Endothelial cell (in vitro differentiated cells): ENCODE data around the gene BNC2. TPM values are rescaled to one million over a fixed set of nuclear protein-coding genes. Genes with fewer than 3 reads are reported as not detected.

Source experiments
- DNase-seq: peaks from one replicate; pipeline ENCODE4 v3.0.0; 2021; ENCODE audit warnings: low spot score
- H3K27ac Mint-ChIP-seq: one replicate; pipeline ENCODE4 v1.8.0; 2021; ENCODE audit warnings: mixed read lengths, inconsistent platforms; ENCODE audit not compliant: unreplicated experiment
- H3K27me3 Mint-ChIP-seq: one replicate; pipeline ENCODE4 v1.8.0; 2021; ENCODE audit warnings: mild to moderate bottlenecking, moderate library complexity, mixed read lengths, inconsistent platforms; ENCODE audit not compliant: unreplicated experiment
- H3K36me3 Mint-ChIP-seq: one replicate; pipeline ENCODE4 v1.8.0; 2021; ENCODE audit warnings: mild to moderate bottlenecking, low read depth, mixed read lengths, inconsistent platforms; ENCODE audit not compliant: unreplicated experiment
- H3K4me1 Mint-ChIP-seq: one replicate; pipeline ENCODE4 v1.8.0; 2021; ENCODE audit warnings: mild to moderate bottlenecking, mixed read lengths, inconsistent platforms; ENCODE audit not compliant: unreplicated experiment
- H3K4me3 Mint-ChIP-seq: one replicate; pipeline ENCODE4 v1.8.0; 2021; ENCODE audit warnings: mild to moderate bottlenecking, mixed read lengths, inconsistent platforms; ENCODE audit not compliant: unreplicated experiment
- H3K9me3 Mint-ChIP-seq: one replicate; pipeline ENCODE4 v1.8.0; 2021; ENCODE audit warnings: mixed read lengths, inconsistent platforms; ENCODE audit not compliant: unreplicated experiment
- total RNA-seq: library from RNA; stranded (reverse); fragmentation: NEBNext Ultra II Directional; extraction: Animal tissue kit (Norgen Biotek cat#: 25700); gene quantifications from one replicate; pipeline ENCODE4 v1.2.1, GENCODE V29; 2021; ENCODE audit not compliant: unreplicated experiment
- TF ChIP-seq, protein P1 (sequence below): fragments of 200-600 bp; sonication (generic); IDR thresholded peaks from one replicate; pipeline ENCODE4 v1.5.0; 2021; ENCODE audit warnings: antibody characterized with exemption; ENCODE audit not compliant: unreplicated experiment

The BNC2 gene
- total RNA-seq, 1 donor from 2014 or later, result 20.1 TPM

DNA sequence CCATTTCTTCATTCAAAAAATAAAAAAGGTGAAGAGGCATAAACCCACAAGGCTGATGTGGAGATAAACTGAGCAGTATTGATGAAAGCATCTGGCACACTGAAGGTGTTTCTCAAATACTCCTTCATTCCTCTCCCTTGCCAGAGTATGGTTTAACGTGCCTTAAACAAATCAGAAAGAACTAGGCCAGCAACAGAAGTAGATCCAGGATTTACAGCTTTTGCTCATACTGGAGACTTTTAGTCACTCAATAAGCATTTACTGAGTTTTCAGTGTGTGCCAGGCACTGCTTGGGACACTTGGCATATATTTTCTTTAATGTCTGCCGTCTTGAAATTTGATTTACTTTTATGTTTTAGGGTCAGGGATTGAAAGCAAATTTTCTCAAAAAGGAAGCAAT is 53.0 kb downstream of the BNC2 start:
- no peak for DNase-seq
- Mint-ChIP-seq H3K27me3 (no peaks in the 10 kb centered on the region), H3K4me3 (no peak overlapping the region), H3K36me3 (no peaks in the 10 kb centered on the region), H3K9me3 (no peaks in the 10 kb centered on the region), H3K27ac (no peak overlapping the region), H3K4me1 (peaks cover 7% of the 10 kb centered on the region)
- TF ChIP-seq, protein P1, sequence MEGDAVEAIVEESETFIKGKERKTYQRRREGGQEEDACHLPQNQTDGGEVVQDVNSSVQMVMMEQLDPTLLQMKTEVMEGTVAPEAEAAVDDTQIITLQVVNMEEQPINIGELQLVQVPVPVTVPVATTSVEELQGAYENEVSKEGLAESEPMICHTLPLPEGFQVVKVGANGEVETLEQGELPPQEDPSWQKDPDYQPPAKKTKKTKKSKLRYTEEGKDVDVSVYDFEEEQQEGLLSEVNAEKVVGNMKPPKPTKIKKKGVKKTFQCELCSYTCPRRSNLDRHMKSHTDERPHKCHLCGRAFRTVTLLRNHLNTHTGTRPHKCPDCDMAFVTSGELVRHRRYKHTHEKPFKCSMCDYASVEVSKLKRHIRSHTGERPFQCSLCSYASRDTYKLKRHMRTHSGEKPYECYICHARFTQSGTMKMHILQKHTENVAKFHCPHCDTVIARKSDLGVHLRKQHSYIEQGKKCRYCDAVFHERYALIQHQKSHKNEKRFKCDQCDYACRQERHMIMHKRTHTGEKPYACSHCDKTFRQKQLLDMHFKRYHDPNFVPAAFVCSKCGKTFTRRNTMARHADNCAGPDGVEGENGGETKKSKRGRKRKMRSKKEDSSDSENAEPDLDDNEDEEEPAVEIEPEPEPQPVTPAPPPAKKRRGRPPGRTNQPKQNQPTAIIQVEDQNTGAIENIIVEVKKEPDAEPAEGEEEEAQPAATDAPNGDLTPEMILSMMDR, result no peak

DNA sequence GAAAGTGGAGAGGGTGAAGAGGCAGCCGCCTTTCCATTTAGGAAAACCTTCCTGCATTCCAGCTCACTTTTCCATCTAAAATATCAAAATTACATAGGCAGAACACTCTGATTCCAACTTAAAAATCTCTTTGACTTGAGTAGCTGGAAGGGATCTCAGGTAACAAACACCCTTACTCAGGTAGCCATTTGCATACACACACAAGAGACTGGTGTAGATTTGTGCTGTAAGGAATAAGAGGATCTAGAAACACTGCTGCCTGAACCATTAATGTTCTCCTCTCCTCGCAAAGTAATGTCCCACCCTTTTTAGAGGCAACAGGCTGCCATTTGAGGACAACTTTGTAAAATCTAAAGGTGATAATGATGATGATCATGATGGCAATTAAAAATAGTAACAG is 53.5 kb downstream of the BNC2 start:
- TF ChIP-seq, protein P1, result no peak
- H3K9me3 Mint-ChIP-seq, result no peaks in the 10 kb centered on the region
- H3K4me1 Mint-ChIP-seq, result peaks cover 7% of the 10 kb centered on the region
- no peaks in the 10 kb centered on the region for H3K27me3 Mint-ChIP-seq
- DNase-seq, result no peak
- no peak overlapping the region for H3K4me3 Mint-ChIP-seq
- H3K27ac Mint-ChIP-seq, result no peak overlapping the region
- no peaks in the 10 kb centered on the region for H3K36me3 Mint-ChIP-seq

DNA sequence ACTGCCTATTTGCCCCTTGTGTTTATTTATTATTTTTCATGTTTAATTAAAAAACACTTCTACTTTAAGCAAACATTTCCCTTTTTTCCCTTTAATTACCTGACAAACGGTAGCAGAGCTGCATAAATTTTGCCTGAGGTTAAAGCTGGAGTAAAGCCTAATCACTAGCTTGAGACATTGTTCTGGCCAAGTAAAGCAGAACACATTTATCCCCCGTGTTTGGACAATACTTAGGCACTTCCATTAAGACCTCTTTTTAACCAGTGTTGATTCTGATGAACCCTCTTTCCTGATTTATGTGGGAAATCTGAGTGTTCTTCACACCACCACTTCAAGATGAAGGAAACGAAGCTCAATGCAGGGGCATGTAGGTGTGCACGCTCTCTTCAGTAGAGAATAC is 54.5 kb downstream of the BNC2 start:
- no peaks in the 10 kb centered on the region for H3K36me3 Mint-ChIP-seq
- H3K27ac Mint-ChIP-seq, result no peak overlapping the region
- no peak for DNase-seq
- peaks cover 7% of the 10 kb centered on the region for H3K4me1 Mint-ChIP-seq
- H3K9me3 Mint-ChIP-seq, result no peaks in the 10 kb centered on the region
- TF ChIP-seq, protein P1, result no peak
- H3K4me3 Mint-ChIP-seq, result no peak overlapping the region
- H3K27me3 Mint-ChIP-seq, result no peaks in the 10 kb centered on the region

DNA sequence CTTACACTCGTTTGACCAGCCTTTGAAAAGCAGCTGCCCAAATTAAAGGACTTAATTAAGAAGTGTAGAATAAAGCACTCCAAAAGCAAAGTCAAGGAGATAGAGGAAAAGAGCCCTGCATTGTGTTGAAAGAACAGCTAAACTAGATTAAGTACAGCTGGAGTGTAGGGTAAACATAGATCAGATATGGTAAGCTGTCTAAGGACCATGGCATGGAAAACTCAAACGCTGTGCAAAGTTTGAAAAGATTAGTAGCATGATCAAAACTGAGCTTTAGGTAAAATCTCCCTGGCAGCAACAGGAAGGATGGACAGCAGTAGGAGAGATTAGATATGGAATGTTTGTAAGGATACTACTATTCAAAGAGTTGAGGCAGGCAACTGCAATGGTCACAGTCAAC is 55.4 kb downstream of the BNC2 start:
- peaks cover 7% of the 10 kb centered on the region for H3K4me1 Mint-ChIP-seq
- H3K9me3 Mint-ChIP-seq, result no peaks in the 10 kb centered on the region
- H3K27me3 Mint-ChIP-seq, result no peaks in the 10 kb centered on the region
- TF ChIP-seq, protein P1, result no peak
- H3K27ac Mint-ChIP-seq, result no peak overlapping the region
- no peak overlapping the region for H3K4me3 Mint-ChIP-seq
- no peak for DNase-seq
- no peaks in the 10 kb centered on the region for H3K36me3 Mint-ChIP-seq

DNA sequence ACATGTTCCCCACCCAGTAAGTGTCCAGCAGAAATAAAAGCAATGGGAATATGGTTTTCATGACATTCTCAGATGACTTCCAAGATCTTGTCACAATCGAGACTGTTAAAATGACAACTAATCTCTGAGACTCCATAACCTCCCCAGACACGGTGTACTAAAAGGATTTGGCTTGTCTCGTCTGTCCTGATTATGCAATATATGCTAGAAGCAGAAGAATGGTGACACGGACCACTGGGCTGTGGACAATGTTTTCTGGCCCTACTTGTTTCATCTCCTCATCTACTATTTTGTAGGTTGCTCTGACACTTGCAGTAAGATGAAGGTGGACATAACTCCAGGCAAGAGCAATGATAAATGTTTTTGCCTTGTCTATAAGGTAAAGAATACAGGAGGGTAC is 56.6 kb downstream of the BNC2 start:
- TF ChIP-seq, protein P1, result no peak
- no peak for DNase-seq
- Mint-ChIP-seq H3K4me1 (peaks cover 9% of the 10 kb centered on the region), H3K4me3 (no peak overlapping the region), H3K36me3 (no peaks in the 10 kb centered on the region), H3K27me3 (no peaks in the 10 kb centered on the region), H3K9me3 (no peaks in the 10 kb centered on the region), H3K27ac (no peak overlapping the region)
